Measurements from ENCODE around the gene REEP3.

- TF ChIP-seq CTCF (IDR thresholded peaks at IDR 0.05; ENCODE audit: borderline replicate concordance, extremely low read depth, low read length, poor library complexity, severe bottlenecking), result no peak
- TF ChIP-seq EZH2 (IDR thresholded peaks at IDR 0.05; ENCODE audit: borderline replicate concordance, low read depth, low read length, severe bottlenecking), result no peak
These were observed 61.5 kb downstream of the REEP3 start for GRCh38 chr10:63582690-63583089.

Data from DND-41 (cell line).